Glutamatergic neuron (in vitro differentiated cells): ENCODE results near the gene CFAP77. TPM values are rescaled to one million over a fixed set of nuclear protein-coding genes. Genes with fewer than 3 reads are reported as not detected.
A peak's percentile ranks its signal among the peaks of the same experiment; 100 is the strongest.

Experiments used
- DNase-seq: peaks from one replicate; pipeline ENCODE4 v3.0.0; 2022
- H3K27ac Mint-ChIP-seq: one replicate; pipeline ENCODE4 v1.8.0; 2020; ENCODE audit warnings: mild to moderate bottlenecking, mixed read lengths, inconsistent platforms; ENCODE audit not compliant: unreplicated experiment
- H3K27me3 Mint-ChIP-seq: one replicate; pipeline ENCODE4 v1.8.0; 2020; ENCODE audit warnings: mild to moderate bottlenecking, moderate library complexity, mixed read lengths, inconsistent platforms; ENCODE audit not compliant: unreplicated experiment
- H3K36me3 Mint-ChIP-seq: one replicate; pipeline ENCODE4 v1.8.0; 2020; ENCODE audit warnings: mild to moderate bottlenecking, mixed read lengths, inconsistent platforms; ENCODE audit not compliant: unreplicated experiment
- H3K4me1 Mint-ChIP-seq: one replicate; pipeline ENCODE4 v1.8.0; 2020; ENCODE audit warnings: mild to moderate bottlenecking, low read depth, mixed read lengths, inconsistent platforms; ENCODE audit not compliant: unreplicated experiment
- H3K4me3 Mint-ChIP-seq: one replicate; pipeline ENCODE4 v1.8.0; 2020; ENCODE audit warnings: mild to moderate bottlenecking, mixed read lengths, inconsistent platforms; ENCODE audit not compliant: unreplicated experiment
- H3K9me3 Mint-ChIP-seq: one replicate; pipeline ENCODE4 v1.8.0; 2020; ENCODE audit warnings: mild to moderate bottlenecking, moderate library complexity, mixed read lengths, inconsistent platforms; ENCODE audit not compliant: unreplicated experiment
- total RNA-seq: library from RNA; stranded (reverse); fragmentation: NEBNext Ultra II Directional; extraction: Animal tissue kit (Norgen Biotek cat#: 25700); gene quantifications from one replicate; pipeline ENCODE4 v1.2.1, GENCODE V29; 2021; ENCODE audit not compliant: unreplicated experiment
- TF ChIP-seq, protein P1 (sequence below): fragments of 200-600 bp; sonication (generic); IDR thresholded peaks from one replicate; pipeline ENCODE4 v1.5.0; 2021; ENCODE audit not compliant: partially characterized antibody, unreplicated experiment

The CFAP77 gene
- total RNA-seq, 1 donor from 2014 or later, result not detected

DNA sequence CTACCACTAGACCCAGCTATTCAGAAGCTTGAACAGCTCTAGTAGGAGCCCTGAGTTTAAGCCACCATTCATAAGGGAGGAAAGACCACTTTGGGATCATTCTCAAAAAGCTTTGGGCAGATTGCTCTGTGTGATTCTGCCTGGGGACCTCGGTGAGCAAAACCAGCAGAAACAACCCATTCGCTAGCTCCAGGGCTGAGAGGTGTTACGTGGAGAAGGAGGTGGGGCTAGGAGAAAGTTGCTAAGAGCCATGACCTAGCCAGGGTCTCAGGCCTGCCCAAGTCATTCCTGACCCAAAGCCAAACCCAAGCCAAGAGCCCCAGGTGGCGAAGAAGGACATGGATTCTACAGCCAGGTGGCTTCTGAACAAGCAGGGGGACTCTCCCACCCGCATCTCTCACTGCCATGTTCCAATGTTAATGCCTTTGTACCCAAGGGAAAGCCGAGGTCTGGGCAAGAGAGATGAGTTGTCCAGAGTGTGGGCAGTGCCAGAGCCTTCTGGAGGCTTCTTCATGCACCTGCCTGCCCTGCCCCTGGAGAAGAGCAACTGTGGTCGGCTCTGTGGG, 168.4 kb downstream of the CFAP77 start:
- H3K36me3 Mint-ChIP-seq, result no peaks in the 10 kb centered on the region
- H3K4me3 Mint-ChIP-seq, result peak overlapping the region; percentile 59
- peaks cover 12% of the 10 kb centered on the region for H3K9me3 Mint-ChIP-seq
- no peak for DNase-seq
- TF ChIP-seq, protein P1, sequence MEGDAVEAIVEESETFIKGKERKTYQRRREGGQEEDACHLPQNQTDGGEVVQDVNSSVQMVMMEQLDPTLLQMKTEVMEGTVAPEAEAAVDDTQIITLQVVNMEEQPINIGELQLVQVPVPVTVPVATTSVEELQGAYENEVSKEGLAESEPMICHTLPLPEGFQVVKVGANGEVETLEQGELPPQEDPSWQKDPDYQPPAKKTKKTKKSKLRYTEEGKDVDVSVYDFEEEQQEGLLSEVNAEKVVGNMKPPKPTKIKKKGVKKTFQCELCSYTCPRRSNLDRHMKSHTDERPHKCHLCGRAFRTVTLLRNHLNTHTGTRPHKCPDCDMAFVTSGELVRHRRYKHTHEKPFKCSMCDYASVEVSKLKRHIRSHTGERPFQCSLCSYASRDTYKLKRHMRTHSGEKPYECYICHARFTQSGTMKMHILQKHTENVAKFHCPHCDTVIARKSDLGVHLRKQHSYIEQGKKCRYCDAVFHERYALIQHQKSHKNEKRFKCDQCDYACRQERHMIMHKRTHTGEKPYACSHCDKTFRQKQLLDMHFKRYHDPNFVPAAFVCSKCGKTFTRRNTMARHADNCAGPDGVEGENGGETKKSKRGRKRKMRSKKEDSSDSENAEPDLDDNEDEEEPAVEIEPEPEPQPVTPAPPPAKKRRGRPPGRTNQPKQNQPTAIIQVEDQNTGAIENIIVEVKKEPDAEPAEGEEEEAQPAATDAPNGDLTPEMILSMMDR, result no peak
- H3K4me1 Mint-ChIP-seq, result peaks cover 13% of the 10 kb centered on the region
- no peak overlapping the region for H3K27ac Mint-ChIP-seq
- peaks cover 25% of the 10 kb centered on the region for H3K27me3 Mint-ChIP-seq

DNA sequence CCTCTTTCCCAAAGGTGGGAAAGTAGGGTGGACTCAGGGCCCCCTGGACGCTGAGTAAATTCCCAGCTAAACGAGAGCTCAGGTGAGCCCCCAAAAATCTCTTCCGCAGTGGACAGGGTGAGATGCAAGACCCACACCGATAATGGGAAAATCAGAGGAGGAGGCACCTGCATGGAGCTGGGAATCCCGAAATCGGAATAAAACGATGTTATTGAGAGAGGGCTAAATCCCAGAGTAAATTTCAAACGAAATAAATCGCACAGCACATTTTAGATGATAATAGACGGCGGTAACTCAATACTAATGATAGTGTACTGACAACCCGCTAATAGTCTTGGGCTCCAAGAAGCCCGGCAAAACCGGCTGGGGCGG, 169.4 kb downstream of the CFAP77 start:
- H3K4me3 Mint-ChIP-seq, result peak overlapping the region; percentile 34
- TF ChIP-seq, protein P1, result no peak
- H3K4me1 Mint-ChIP-seq, result peaks cover 13% of the 10 kb centered on the region
- peak overlapping the region; percentile 43 for H3K27ac Mint-ChIP-seq
- H3K36me3 Mint-ChIP-seq, result no peaks in the 10 kb centered on the region
- peaks cover 12% of the 10 kb centered on the region for H3K9me3 Mint-ChIP-seq
- DNase-seq, result no peak
- H3K27me3 Mint-ChIP-seq, result peaks cover 29% of the 10 kb centered on the region

DNA sequence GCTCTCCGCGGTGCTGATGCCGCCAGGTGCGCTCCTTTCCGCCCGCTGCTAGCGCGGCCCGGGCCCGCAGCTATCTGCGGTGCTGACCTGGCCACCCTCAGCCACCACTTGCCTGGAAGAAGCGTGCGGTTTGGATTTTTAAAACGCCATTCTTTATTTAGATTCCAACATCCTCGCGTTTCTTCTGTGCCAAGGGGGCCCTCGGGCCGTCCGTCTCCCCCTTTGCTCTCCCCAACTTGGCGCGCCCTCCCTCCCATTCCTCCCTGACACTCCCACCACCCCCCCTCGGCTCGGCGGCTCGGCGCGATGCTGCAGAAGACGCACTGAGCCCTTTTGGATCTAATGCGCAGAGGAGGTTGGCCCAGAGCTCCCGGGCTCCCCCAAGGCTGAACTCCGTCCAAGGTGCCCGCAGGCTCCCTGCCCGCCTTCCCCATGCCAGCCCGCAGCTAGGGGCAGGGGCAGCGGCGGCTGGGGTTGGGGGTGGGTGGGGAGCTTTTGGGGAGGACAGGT, 172.3 kb downstream of the CFAP77 start, which contains the start of gene BARHL1:
Gene BARHL1 (plus strand): TSS at position 331 of the 510 bp plus-strand sequence. CDS start 192 bp downstream, outside the sequence.
- H3K27ac Mint-ChIP-seq, result no peak within 1 kb of the TSS
- H3K4me1 Mint-ChIP-seq, result peaks cover 20% of the 10 kb centered on the region
- peak within 1 kb of the TSS; percentile 86 for H3K4me3 Mint-ChIP-seq
- DNase-seq, result no peak
- H3K27me3 Mint-ChIP-seq, result peaks cover 43% of the 10 kb centered on the region
- peaks cover 15% of the 10 kb centered on the region for H3K9me3 Mint-ChIP-seq
- TF ChIP-seq, protein P1, result no peak
- H3K36me3 Mint-ChIP-seq, result no peaks in the 10 kb centered on the region

DNA sequence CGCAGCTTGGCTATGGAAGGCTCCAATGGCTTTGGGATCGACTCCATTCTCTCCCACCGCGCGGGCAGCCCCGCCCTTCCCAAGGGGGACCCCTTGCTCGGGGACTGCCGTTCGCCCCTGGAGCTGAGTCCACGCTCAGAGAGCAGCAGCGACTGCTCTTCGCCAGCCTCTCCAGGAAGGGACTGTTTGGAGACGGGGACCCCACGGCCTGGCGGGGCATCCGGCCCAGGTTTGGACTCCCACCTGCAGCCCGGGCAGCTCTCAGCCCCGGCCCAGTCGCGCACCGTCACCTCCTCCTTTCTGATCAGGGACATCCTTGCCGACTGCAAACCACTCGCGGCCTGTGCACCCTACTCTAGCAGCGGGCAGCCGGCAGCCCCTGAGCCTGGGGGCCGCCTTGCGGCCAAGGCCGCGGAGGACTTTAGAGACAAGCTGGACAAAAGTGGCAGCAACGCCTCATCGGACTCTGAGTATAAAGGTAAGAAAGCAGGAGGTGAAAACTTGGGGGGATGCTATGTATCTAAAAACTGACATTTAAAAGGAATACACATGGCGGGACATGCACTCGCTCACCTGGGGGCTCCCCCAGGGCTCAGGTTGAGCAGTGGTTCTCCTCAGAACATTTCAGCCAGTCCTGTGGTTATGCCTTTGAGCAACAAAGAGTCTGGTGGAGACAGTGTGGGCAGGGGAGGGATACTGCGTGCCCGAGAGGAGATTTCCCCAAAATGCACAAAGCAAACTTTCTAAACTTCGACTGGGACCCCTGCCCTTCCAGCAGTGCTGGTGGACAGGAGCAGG, 173.0 kb downstream of the CFAP77 start:
- H3K27me3 Mint-ChIP-seq, result peaks cover 45% of the 10 kb centered on the region
- peaks cover 16% of the 10 kb centered on the region for H3K9me3 Mint-ChIP-seq
- H3K4me3 Mint-ChIP-seq, result no peak overlapping the region
- DNase-seq, result no peak
- no peaks in the 10 kb centered on the region for H3K36me3 Mint-ChIP-seq
- TF ChIP-seq, protein P1, result no peak
- H3K4me1 Mint-ChIP-seq, result peaks cover 20% of the 10 kb centered on the region
- H3K27ac Mint-ChIP-seq, result no peak overlapping the region
